ENCODE data around the gene XRCC4.

DNA sequence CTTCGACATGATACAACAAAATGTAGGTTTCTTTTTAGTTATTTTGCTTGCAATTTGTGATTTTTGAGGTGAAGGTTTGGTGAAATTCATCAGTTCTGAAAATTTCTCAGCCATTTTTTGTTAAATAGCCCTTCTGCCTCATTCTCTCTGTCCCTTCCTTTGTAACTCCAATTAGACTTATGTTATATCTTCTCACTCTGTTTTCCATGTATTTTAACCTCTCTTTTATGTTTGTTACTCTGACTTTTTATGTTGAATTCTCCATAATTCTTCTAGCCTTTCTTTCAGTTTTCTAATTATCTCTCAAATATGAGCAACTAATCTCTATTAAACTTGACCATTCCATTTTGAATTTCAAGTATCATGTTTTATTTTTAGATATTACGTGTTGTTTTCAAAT, 222.0 kb downstream of the XRCC4 start:
- TF ChIP-seq CTCF (IDR thresholded peaks at IDR 0.05 in 4 of 5, conservative IDR thresholded peaks at IDR 0.05 in 1 of 5), result no peak
- no peak for TF ChIP-seq POLR2A (IDR thresholded peaks at IDR 0.05)

All from gastrocnemius medialis (tissue), 4 donors.